ENCODE data around the gene TMEM168.

TMEM168 gene

GRCh38 chr7:112714917-112715316 is 75.3 kb downstream of the TMEM168 start:
- no peaks in the 10 kb centered on the region for H3K9me3 ChIP-seq (replicated peaks in 1 of 11)
- no peaks in the 10 kb centered on the region; a peak in 1 of 22 replicates for H4K20me1 ChIP-seq
- no peak overlapping the region for H3K9ac ChIP-seq
- no peak overlapping the region for H3K27ac ChIP-seq
- H3K36me3 ChIP-seq, result no peaks in the 10 kb centered on the region
- no peak overlapping the region for H3K4me2 ChIP-seq
- H3K27me3 ChIP-seq, result no peaks in the 10 kb centered on the region
- H3K4me3 ChIP-seq, result no peak overlapping the region
- H3K4me1 ChIP-seq, result no peaks in the 10 kb centered on the region
- no peak for TF ChIP-seq Cebpa-rat (IDR thresholded peaks at IDR 0.05)

All from BLaER1 treated with 17β-estradiol and CSF1 and Interleukin-3, amounts not matched to agents 10 nM and 100 nM (cell line).